ENCODE data around the gene SLC35E2B.
"Not testable (repeated sequence)": the region's sequence is repeated elsewhere in the genome, so short reads cannot be mapped to it uniquely, and the experiment has no call there.

Gene SLC35E2B

DNA sequence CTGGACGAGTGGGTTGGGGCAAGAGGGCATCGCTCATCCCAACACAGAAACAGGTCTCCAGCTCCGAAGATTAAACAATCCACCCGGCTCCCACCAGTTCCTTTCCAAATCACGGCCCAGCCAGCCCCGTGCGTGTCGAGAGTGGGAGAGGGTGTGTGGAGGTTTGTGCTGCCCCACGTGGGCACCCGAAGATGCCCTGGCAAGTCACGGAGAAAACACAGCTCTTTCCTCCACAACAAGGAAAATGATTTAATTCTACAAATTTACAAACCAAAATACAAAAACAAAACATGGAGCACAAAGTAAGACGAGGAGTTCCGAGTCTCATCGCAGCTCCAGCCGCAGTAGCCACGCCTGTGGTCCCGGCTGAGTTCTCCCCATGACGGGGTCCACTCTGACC, 9.9 kb upstream of the SLC35E2B start:
- DNase-seq: not testable (repeated sequence)

DNA sequence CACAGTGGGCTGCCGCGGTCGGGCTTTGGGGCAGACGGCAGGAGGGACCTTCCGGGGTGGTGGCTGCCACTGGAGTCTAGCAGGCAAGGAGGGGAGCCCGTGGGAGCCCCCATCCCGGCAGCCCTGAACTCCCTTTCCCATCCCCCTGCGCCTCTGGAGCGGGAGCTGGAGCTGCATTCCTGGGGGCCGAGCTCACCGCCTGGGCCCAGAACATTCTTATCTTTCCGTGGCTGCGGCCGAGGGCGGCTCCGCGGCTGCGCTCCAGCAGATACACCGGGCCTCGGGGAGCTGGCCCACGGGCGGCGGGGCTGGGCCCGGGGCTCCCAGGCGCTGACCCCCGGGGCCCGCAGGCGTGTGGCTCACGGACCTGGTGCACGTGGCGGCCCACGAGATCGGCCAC, 8.0 kb upstream of the SLC35E2B start:
- DNase-seq: not testable (repeated sequence)

DNA sequence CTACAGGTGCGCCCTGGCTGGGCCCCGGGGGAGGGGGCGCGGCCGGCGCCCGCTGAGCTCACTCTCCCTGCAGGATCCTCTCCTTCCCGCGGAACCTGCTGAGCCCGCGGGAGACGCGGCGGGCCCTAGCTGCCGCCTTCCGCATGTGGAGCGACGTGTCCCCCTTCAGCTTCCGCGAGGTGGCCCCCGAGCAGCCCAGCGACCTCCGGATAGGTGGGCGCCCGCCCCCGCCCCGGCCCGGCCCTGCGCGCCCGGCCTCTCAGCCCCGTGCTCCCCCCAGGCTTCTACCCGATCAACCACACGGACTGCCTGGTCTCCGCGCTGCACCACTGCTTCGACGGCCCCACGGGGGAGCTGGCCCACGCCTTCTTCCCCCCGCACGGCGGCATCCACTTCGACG, 7.5 kb upstream of the SLC35E2B start:
- DNase-seq: not testable (repeated sequence)

DNA sequence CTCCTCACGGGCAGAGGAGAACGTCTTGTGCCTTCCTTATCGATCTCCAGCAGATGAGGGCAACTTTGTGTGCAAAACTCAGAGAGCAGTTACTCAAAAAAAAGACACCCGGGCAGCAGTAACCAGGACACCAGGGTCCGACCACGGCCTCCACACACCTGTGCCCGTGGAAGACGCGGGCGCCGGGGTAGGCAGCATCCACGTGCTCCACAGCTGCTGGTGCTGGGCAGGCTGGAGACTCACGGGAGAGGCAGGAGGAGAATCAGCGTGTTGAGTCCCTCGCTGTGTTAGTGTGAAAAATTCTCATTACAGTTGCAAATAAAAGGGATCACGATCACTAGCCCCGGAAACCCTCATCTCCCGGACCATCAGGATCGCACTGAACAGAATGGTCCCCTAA, 6.5 kb upstream of the SLC35E2B start:
- DNase-seq: not testable (repeated sequence)

DNA sequence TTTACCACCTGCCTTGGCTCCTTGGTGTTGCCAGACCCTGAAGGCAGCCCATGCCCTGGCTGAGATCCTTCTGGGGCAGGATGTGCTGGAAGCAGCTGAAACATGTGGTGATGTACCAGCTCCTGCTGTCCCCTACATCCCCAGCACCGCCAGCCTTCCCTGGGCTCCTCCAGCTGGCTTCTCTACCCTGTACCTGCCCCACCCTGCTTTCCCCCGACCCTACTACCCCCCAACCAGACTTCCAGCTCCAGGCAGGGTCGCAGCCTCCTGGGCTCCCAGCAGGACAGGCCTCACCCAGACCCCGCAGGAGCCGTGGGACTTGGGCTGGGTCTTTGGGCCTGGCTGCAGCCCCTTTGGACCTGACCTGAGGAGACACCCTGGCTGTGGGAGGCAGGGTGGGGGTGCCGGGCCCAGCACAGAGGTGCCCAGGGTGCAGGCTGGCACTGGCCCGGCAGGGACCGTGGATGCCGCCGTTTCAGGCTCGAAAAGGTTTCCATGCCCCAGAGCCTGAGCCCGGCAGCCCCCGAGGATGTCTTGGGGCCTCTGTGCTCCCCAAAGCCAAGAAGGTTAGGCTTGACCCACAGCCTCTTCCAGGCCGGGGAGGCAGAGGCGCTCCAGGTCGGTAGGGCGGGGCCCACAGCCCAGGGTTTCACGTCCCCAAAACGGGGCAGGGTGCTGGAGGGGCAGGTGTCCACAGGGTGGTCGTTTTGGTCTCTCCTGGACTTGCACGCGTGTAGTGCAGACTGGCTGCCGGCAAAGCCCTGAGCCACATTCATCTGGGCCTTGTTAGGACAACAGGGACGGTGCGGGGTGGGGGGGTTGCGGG, 5.0 kb upstream of the SLC35E2B start:
- DNase-seq: not testable (repeated sequence)

DNA sequence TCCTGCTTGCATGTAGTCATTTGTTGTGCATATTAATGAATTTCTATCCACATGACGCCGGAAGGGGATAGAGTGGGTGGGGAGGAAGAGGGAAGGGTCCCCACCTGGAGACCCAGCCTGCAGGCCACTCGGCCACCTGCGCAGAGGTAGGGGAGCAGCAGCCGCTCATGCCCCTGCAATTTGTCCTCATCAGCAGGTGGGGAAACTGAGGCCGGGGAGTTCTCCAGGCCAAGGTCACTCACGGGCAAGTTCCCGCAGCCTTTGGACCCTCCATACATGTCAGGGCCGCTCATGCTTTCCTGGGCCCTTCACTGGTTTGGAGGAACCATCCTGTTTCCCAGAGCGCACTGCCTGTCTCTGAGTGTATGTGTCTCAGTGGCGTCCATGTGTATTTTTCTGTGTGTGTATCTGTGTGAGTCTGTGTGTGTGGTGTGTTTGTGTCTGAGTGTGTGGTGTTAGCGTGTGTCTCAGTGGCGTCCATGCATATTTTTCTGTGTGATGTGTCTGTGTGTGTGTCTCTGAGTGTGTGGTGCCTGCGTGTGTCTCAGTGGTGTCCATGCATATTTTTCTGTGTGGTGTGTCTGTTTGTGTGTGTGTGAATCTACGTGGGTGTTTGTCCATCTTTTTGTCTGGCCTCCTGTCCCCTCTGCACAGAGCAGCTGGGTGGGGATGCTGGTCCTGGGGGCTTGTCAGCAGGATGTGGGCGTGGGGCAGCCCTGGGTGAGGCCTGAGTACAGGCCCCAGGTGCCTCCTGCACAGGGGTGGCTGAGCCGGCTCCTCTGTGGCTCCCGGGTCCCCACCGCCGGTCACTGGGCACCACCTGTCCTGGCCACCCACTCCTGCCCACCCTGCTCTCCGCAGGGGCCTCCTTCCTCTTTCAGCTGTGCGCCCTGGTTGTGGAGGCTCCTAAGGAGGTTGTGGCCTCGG, 4.1 kb upstream of the SLC35E2B start:
- not testable (repeated sequence) for DNase-seq

DNA sequence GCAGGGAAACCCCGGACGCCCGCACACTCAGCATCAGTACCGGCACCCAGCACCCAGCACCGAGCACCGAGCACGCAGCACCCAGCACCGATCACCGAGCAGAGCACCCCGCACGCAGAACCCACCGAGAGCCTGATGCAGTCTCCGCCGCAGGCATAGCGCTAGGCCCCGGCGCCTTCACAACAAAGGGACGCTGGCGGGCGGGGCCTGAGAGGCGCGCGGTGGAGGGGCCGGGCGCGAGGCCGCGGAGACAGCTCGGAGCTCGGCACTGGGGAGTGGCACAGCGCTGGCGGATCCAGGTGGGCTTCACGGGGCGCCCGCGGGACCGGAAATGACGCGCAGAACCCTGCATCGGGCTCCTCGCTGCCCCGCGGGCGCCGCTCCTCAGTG, 276 bp downstream of the SLC35E2B start:
- peak; percentile 56 for DNase-seq

DNA sequence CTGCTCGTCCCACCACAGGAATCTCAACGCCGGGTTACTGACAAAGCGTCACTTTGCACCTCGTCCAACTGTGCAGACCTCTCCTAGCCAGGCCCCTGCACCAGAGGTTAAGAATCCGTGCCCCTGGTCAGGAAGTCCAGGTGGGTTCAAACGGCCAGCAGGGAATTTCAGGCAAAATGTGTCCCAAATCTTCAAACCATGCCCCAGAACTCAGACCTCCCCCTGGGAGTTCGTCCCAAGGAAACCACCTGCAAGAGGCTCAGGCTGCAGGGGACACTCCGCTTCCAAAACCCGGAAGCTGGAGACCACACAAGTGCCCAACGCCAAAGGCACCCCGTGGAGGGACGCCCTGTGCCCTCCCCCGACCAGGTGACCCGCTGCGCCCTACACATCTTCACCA, 1.2 kb downstream of the SLC35E2B start:
- DNase-seq: not testable (repeated sequence)

DNA sequence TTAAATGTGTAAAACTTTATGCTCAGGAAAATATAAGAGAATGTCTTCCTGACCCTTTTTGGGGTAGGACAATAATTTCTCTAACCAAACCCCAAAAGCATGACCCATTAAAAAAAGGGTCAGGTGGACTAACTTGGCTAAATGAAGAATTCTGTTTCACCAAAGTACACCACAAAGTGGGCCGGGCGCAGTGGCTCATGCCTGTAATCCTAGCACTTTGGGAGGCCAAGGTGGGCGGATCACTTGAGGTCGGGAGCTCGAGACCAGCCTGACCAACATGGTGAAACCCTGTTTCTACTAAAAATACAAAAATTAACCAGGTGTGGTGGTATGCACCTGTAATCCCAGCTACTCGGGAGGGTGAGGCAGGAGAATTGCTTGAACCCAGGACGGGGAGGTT, 3.1 kb downstream of the SLC35E2B start:
- DNase-seq: not testable (repeated sequence)

DNA sequence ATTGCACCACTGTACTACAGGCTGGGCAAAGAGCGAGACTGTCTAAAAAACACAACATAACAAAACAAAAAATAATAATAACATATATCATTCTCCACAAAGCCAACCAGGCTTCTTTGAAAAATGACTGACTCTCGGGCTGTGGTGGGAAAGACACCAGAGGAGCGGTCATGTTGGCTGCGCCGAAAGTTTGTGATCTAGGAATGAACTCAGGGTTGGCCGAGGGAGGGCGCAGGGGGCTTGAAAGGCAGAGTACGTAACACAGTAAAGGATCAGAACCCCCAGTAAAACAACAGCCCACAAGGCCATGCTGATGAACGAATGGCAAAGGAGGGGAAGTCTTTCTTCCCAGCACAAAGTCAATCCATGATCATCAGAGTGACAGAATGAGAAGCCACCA, 4.7 kb downstream of the SLC35E2B start:
- DNase-seq: no peak

DNA sequence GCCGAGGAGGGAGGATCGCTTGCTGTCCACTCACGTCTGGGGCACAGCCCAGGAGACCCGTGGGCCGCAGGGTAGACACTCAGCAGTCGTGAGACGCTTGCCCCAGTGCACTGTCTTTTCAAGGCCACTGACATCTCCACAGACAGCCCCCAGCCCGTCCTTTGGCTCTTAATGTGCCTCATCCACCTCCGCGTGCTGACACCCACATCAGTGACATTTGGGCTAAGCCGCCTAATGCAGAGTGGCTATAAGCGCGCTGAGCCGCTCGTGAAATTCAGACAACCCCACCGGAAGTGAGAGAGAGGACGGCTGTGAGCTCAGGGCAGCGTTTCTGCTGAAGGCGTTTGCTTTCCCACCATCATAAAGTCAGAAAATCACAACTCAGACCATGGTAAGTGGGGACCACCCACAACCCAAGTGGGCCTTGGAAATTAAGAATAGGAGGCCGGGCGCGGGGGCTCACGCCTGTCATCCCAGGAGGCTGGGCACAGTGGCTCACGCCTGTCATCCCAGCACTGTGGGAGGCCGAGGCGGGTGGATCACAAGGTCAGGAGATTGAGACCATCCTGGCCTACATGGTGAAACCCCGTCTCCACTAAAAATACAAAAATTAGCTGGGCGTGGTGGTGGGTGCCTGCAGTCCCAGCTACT, 8.4 kb downstream of the SLC35E2B start:
- DNase-seq: no peak

DNA sequence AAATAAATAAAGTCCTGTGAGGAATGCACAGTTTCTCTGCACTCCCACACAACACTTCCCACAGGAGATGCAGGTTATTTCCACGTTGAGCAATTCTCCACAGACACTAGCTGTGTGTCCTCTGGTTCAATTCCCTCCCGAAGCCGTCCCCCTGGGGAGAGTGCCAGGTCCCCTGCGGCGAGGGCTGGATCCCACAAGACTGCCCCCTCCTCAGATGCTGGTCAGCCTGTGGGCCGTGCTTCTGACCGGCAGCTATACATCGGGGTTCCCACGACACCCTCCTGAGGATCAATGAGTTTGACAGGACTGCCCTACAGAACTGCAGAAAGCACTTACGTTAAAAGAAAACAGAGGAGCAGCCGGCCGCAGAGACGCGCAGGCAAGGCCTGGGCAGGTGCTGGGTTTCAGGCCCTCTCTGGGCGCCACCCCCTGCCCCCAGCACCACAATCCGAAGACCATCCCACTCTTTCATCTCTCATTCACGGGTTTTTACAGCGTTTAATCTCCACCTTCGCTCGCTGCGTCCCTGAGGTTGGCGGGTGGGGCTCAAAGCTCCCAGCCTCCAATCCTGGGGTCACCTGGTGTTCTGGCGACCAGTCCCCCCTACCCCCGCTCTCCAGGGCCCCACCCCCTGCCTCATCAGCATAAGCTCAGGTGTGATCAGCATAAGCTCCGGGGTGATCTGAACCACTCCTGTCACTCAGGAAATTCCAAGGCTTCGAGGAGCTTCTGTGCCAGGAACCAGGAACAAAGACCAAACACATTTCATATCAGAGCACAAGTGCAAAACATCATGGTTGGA, 9.3 kb downstream of the SLC35E2B start:
- no peak for DNase-seq

DNA sequence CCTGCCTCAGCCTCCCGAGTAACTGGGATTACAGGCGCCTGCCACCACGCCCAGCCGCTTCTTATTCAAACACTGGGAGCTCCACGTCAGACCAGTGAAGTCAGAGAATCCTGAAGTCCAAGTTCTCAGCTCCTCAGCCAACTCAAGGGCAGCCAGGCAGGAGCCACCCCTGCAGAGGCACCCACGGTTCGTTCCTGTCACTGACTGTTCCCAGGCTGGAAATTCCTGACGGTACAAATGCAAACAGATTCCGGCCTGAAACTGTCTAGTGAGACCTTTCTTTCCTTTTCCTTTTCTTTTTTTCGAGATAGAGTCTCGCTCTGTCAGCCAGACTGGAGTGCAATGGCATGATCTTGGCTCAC, 11.7 kb downstream of the SLC35E2B start:
- DNase-seq: no peak

DNA sequence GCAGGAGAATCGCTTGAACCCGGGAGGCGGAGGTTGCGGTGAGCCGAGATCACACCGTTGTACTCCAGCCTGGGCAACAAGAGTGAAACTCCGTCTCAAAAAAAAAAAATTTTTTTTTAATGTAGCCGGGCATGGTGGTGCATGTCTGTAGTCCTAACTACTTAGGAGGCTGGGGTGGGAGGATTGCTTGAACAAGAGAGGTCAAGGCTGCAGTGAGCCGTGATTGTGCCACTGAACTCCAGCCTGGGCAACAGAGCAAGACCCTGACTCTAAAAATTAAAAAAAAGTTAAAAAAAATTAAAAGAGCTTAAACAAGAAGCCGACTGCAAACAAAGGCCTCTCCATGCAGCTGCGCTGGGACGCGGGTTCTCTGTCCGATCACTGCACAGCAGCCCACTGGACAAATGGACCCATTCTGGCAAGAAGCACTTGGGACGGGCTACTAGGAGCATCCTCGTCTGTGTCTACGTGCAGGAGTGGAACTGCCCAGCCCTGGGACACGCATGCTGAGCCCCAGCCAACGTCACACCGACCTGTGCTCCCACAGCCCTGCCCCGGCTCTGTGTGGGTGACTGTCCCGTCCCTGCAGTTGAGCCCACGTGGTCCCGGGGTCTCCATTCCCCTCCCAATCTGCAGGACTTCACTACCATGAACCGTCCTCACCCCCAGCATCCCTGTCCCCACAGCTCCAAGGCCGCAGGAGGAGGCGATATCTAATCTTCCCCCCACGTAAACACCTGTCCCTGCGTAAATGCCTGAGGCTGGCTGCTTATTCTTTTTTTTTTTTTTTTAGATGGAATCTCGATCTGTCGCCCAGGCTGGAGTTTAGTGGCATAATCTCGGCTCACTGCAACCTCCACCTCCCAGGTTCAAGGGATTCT, 12.3 kb downstream of the SLC35E2B start:
- no peak for DNase-seq

DNA sequence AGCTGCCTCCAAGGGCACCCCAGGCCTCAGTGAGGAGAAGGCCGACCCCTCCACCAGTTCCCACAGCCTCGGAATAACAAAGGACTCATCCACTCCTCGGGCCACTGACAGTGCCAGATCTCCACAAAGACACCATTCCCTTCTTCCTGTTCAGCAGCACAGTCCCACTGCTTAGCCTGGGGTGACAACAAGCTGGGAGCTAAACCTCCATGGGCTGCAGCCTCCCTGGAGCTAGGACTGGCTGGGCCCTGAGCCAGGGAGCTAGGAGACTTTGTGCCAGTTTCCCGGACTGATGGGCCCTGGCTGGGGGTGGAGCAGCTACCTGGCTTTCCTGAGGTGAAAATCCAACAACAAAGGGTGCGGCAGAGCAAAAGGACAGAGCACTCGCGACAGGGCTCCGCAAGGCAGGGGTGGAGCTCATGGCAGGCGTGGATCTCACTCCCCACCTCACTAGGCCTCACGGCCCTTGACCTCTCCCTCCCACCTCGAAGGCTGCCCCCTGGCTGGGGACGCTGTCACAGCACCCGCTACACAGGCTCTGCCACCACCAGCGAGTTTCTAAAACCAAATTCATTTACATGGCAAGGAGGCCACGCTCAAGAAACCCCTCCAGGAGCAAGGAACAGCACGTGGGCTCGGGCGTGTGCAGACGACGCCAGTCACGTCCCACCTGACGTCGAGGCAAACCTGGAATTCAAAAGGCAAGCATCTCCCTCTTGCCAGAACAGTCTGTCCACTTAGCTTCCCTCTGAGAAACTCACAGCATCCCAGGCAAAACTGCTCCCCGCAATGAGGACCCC, 13.8 kb downstream of the SLC35E2B start:
- no peak for DNase-seq

DNA sequence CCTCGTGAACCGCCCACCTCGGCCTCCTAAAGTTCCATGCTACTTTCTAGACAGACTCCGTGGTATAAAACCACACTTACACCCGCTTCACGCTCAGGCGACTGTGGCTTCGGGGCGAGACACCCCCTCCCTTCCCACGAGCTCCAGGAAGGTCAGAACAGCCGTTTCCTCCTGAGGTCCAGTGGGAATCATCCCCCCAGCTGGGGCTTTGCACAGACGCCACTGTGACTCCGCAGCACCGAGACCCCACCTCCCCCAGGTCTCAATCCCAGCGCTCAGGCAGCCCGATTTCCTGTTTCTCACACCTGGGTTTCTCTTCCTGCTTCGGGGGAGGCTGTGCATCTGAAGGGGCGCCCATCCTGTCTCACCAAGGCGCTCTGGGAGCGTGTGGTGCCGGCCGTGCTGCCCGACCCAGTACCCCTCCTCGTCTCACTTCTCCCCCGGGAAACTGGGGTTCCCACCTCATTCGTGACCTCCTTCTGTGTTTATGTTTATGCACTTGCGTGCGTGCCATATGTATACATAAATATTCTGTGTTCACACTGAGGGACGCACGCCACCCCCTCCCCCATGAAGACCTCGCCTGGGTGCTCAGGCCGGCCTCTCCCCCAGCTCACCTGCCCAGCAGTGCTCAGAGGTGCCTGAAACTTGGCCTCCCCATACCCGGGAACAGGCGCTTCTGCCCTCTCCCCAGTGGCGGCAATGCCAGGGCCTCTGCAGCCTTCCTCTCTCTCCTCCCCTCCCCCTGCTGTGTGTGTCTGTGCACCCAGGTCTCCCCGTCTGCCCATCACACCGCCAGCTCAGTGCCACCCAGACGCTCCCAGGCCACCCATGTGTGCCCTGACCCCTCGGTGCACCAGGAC, 14.6 kb downstream of the SLC35E2B start:
- no peak for DNase-seq

DNA sequence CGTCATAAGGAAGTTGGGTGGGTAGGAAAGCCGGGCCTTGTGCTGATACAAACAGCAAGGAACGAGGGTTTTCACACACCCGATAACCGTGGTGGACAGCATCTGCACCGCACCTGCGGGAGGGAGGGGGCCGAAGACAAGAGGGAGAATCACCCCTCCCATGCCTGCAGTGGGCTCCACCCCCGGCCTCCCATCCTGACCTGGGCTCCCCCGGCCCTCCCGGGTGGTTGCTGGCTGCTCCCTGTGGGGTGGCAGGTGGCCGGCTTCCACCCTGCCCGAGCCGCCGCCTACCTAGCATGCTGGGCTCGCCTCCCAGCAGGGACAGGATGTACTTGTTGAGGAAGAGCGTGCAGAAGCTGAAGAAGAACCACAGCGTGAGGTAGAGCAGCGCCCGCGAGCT, 16.5 kb downstream of the SLC35E2B start:
- not testable (repeated sequence) for DNase-seq

DNA sequence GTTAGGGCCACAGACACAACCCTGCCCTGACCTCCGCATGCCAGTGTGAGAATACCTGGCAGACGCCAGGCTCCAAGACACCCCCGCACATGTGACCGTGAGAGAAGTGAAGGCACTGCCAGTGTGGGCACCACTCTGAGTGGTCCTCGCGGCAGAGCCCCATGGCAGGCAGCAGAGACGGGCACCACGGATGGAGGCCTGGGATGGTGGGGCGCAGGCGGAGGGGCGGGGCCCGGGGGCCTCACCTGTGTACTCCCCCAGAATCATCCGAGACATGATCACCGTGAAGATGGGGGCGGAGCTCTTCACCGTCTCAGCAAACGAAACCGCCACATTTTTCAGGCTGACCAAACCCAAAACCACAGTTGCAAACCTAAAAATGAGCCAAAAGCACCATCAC, 17.4 kb downstream of the SLC35E2B start:
- not testable (repeated sequence) for DNase-seq

DNA sequence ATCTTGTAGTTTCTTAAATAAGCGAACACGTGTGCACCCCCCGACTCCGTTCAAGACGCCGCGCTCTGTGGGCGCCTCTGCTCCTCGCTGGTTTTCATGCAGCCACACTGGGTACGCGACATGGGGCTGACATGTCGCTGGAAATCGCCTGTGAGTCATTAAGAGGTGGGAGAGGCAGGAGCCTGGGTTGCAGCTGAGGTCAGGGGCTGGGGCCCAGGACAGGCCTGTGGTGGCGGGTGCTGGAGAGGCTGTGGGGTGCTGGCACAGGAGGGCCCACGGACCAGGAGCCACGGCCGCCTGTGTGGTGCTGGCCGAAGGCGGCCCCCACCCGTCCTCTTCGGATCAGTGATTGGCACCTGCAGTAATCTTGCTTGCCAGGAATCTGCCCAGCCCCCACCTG, 17.8 kb downstream of the SLC35E2B start:
- not testable (repeated sequence) for DNase-seq

Data from NK-92 treated with Interleukin-12 subunit alpha and Interleukin-12 subunit beta, amount 100 ng/mL, for 24 hours (cell line).